ENCODE results near the gene HYDIN.

- TF ChIP-seq CTCF (IDR thresholded peaks at IDR 0.05): no peak
- TF ChIP-seq POLR2A (IDR thresholded peaks at IDR 0.05): no peak
These were observed 426.3 kb downstream of the HYDIN start for GRCh38 chr16:70804153-70804733.
